ENCODE results near the gene PKN2. TPM values are rescaled to one million over a fixed set of nuclear protein-coding genes. Genes with fewer than 3 reads are reported as not detected.

Gene PKN2
- total and polyA plus RNA-seq, 2 of the 8 experiments (the other 6 are each of a cell fraction or from before 2014, with no cell fraction given): 7.8 to 32.0 TPM

- WGBS, 2 experiments (ENCODE audit: extremely low coverage in 1 of 2, insufficient coverage in 1 of 2, insufficient read length in 1 of 2, insufficient replicate concordance in 2 of 2, low coverage in 1 of 2, low lambda C conversion rate in 2 of 2, missing lambda C conversion rate in 1 of 2): 86% methylated on average over 2 of the region's 2 CpGs; no CpG with 5 or more reads in 1 of the 2 experiments
- no peak overlapping the region for H3K4me3 ChIP-seq (ENCODE audit: extremely low read depth in 1 of 4, insufficient read depth in 2 of 4, low read depth in 3 of 4, low read length in 4 of 4)
- H3K79me2 ChIP-seq (ENCODE audit: control insufficient read depth in 1 of 2, insufficient read depth in 2 of 2, low read length in 2 of 2): peaks cover 0 to 93% of the 10 kb centered on the region in 2 experiments; a peak in 3 of 4 replicates
- H3K27ac ChIP-seq (ENCODE audit: low read depth, low read length): no peak overlapping the region
- H3K23me2 ChIP-seq (ENCODE audit: low read depth, low read length): no peaks in the 10 kb centered on the region
- H3K36me3 ChIP-seq (ENCODE audit: control insufficient read depth in 2 of 4, insufficient read depth in 4 of 4, low read length in 3 of 4): no peaks in the 10 kb centered on the region
- H2BK5ac ChIP-seq (ENCODE audit: low read depth, low read length): no peak overlapping the region
- CTCF ChIA-PET (ENCODE audit: partially characterized antibody): interaction anchor here (1.3 to 1.4 kb wide), 2 partner anchors 172 to 175 kb away, joined by 3 to 4 read pairs; no protein-coding TSS in a partner anchor
- H3K23ac ChIP-seq (ENCODE audit: insufficient read length): no peak overlapping the region
- no peak overlapping the region for H2BK120ac ChIP-seq (replicated peaks; ENCODE audit: low read depth, low read length)
- H2BK12ac ChIP-seq (ENCODE audit: low read depth, low read length): no peak overlapping the region
- no peaks in the 10 kb centered on the region for H3K27me3 ChIP-seq (replicated peaks in 1 of 4; ENCODE audit: control insufficient read depth in 3 of 4, extremely low read depth in 1 of 4, insufficient read depth in 3 of 4, low read length in 3 of 4)
- H4K8ac ChIP-seq (ENCODE audit: extremely low read depth, insufficient read depth, low read length): no peak overlapping the region
- H3K9me3 ChIP-seq (ENCODE audit: insufficient read depth in 2 of 2, low read depth in 1 of 2, low read length in 1 of 2): no peaks in the 10 kb centered on the region
- H2BK15ac ChIP-seq (ENCODE audit: low read length): no peak overlapping the region
- no peak for FAIRE-seq
- POLR2A ChIA-PET (ENCODE audit: partially characterized antibody): interaction anchor here (1.5 to 1.7 kb wide), 2 partner anchors 11 to 16 kb away, joined by 5 to 9 read pairs; partner anchors contain the start of gene PKN2
- H3K18ac ChIP-seq (ENCODE audit: extremely low read depth, low read length): no peak overlapping the region
- DNase-seq (ENCODE audit: low read depth in 1 of 2, low spot score in 2 of 2): no peak
- H3K79me1 ChIP-seq (ENCODE audit: low read depth, low read length): no peaks in the 10 kb centered on the region; the same call in 1 of the 2 replicates
- TF ChIP-seq FOSL1 (IDR thresholded peaks at IDR 0.05; ENCODE audit: insufficient read depth, low read depth, low read length): no peak
- TF ChIP-seq RAD21 (IDR thresholded peaks at IDR 0.05 in 1 of 2, conservative IDR thresholded peaks at IDR 0.05 in 1 of 2; ENCODE audit: low read depth in 2 of 2, low read length in 2 of 2): no peak
- no peak for TF ChIP-seq CBX5 (IDR thresholded peaks at IDR 0.05; ENCODE audit: low read depth, low read length)
- TF ChIP-seq NRF1 (IDR thresholded peaks at IDR 0.05; ENCODE audit: low read depth, low read length): no peak
- TF ChIP-seq ZNF274 (IDR thresholded peaks at IDR 0.05; ENCODE audit: borderline replicate concordance, extremely low read depth, low read length): no peak
- no peak for TF ChIP-seq POU5F1 (IDR thresholded peaks at IDR 0.05; ENCODE audit: low read depth, low read length)
- TF ChIP-seq SRF (IDR thresholded peaks at IDR 0.05; ENCODE audit: low read depth, low read length): no peak
- H4K20me1 ChIP-seq (replicated peaks in 1 of 2; ENCODE audit: control insufficient read depth in 1 of 2, insufficient read depth in 2 of 2, low read length in 2 of 2): peaks cover 2% of the 10 kb centered on the region in 2 experiments
- H3K56ac ChIP-seq (replicated peaks; ENCODE audit: insufficient read length, low read depth, low read length): no peak overlapping the region
- no peak overlapping the region for H2AFZ ChIP-seq (ENCODE audit: low read length)
- H3K9ac ChIP-seq (replicated peaks in 1 of 4; ENCODE audit: extremely low read depth in 1 of 4, low read depth in 3 of 4, low read length in 3 of 4): no peak overlapping the region
- no peak overlapping the region for H3K14ac ChIP-seq (ENCODE audit: insufficient read length)
- H4K5ac ChIP-seq (ENCODE audit: insufficient read length, low read depth, low read length): no peak overlapping the region
- H2AK5ac ChIP-seq (ENCODE audit: low read depth, low read length): no peak overlapping the region
- no peak overlapping the region for H3K4ac ChIP-seq (replicated peaks; ENCODE audit: insufficient read length, low read depth, low read length)
- H3K4me2 ChIP-seq (ENCODE audit: insufficient read depth in 1 of 2, low read depth in 2 of 2, low read length in 2 of 2): no peak overlapping the region
- H4K91ac ChIP-seq (replicated peaks; ENCODE audit: insufficient read length, low read length): no peak overlapping the region
- H2BK20ac ChIP-seq (ENCODE audit: low read length): no peak overlapping the region
- H3K4me1 ChIP-seq (replicated peaks in 1 of 4; ENCODE audit: control insufficient read depth in 3 of 4, insufficient read depth in 4 of 4, low read length in 3 of 4): peaks cover 0 to 5% (median 0%) of the 10 kb centered on the region in 4 experiments; a peak in 1 of 7 replicates
These were observed 17.2 kb downstream of the PKN2 start for GRCh38 chr1:88701275-88701674.

Measured in H1 (cell line).